Fibroblast of pulmonary artery (primary cell): ENCODE measurements around the gene MYNN.

Experiments used
- DNase-seq: peaks from one replicate; pipeline ENCODE4 v3.0.0-alpha.2; 2010; ENCODE audit warnings: low read depth
- H3K4me3 ChIP-seq: replicated peaks from 2 replicates; pipeline ENCODE4 v1.5.1; 2011; ENCODE audit warnings: low read depth, mild to moderate bottlenecking, control low read depth, low read length, moderate library complexity
- TF ChIP-seq, protein P1 (sequence below): IDR thresholded peaks from 2 replicates; pipeline ENCODE4 v1.5.1; 2011; ENCODE audit warnings: mild to moderate bottlenecking, control low read depth, low read length, inconsistent platforms; ENCODE audit errors: missing control alignments

Gene MYNN

DNA sequence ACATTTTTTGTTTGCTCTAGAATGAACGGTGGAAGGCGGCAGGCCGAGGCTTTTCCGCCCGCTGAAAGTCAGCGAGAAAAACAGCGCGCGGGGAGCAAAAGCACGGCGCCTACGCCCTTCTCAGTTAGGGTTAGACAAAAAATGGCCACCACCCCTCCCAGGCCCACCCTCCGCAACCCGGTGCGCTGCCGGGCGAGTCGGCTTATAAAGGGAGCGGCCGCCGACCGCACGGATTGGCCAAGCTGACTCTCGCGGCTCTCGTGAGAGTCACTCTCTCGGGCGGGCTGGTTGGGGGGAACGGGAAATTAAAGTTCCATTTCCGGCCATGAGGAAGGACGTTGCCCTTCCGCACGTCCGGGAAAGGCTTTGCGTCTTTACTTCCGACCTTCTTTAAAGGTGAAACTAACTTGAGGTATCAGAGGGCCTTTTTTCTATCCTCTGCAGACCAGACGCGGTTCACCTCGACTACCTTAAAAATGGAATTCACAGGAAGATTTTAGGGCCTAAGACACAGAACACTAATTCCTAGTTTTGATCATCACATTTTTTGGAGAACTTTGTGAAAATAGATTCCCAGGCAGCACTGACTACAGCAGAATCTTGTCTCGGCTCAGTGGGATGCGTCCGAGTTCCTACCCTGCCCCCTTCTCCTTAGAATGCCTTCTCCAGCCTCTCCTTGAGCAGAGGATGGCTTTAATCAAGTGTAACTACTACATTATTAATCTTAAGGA lies 8.1 kb upstream of the MYNN start, which contains the start of gene TERC:
Gene TERC, minus strand, starts transcription at position 179 of the 731 bp plus-strand sequence.
- TF ChIP-seq, protein P1, sequence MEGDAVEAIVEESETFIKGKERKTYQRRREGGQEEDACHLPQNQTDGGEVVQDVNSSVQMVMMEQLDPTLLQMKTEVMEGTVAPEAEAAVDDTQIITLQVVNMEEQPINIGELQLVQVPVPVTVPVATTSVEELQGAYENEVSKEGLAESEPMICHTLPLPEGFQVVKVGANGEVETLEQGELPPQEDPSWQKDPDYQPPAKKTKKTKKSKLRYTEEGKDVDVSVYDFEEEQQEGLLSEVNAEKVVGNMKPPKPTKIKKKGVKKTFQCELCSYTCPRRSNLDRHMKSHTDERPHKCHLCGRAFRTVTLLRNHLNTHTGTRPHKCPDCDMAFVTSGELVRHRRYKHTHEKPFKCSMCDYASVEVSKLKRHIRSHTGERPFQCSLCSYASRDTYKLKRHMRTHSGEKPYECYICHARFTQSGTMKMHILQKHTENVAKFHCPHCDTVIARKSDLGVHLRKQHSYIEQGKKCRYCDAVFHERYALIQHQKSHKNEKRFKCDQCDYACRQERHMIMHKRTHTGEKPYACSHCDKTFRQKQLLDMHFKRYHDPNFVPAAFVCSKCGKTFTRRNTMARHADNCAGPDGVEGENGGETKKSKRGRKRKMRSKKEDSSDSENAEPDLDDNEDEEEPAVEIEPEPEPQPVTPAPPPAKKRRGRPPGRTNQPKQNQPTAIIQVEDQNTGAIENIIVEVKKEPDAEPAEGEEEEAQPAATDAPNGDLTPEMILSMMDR, result no peak
- DNase-seq, result peak; percentile 89
- H3K4me3 ChIP-seq, result peak within 1 kb of the TSS; percentile 71

DNA sequence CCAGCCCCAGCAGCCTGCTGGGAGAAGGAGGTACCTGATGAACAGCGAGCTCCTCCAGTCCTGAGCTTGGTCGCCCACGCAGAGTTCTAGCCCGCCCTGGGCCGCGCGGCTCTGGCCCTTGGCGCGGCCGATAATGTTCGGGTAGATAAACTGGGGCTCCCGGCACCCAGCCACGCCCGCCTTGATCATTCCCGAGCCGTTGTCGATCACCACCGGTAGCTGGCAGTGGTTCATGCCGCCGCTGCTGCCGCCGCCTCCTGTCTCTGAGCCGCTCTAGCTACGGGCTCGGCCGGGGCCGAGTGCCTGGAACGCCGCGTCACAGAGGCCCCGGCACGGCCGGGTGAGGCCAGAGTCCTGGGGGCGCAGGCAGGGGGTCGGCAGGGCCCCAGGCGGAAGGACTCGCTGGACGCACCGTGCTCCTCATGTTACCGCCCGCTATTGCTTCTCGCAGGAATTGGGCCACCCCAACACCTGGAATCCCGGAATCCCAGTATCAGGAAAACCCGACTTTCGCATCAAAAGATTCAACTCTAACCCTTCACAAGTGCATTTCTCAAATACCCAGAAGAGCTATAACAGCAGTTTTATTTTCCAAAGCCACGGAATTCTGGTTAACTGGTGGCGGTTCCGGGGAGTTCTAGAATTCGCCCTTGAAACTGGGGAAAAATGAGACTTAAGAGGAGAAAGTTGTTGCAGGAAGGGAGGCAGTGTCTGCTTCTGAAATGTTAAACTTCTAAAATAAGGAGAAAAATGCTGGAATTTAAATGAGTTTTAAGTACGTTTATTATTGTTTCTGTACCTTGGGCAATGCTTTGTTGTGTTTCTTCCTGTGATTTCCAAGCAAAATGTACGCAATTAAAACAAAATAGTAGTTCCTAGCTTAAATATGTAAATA lies 3.7 kb upstream of the MYNN start, which contains the start of gene ACTRT3:
Gene ACTRT3, minus strand, starts transcription at position 275 of the 895 bp plus-strand sequence. Its CDS starts 41 bp downstream, at position 234.
- peak within 1 kb of the TSS; percentile 76 for H3K4me3 ChIP-seq
- TF ChIP-seq, protein P1, result no peak
- DNase-seq, result peak; percentile 66

DNA sequence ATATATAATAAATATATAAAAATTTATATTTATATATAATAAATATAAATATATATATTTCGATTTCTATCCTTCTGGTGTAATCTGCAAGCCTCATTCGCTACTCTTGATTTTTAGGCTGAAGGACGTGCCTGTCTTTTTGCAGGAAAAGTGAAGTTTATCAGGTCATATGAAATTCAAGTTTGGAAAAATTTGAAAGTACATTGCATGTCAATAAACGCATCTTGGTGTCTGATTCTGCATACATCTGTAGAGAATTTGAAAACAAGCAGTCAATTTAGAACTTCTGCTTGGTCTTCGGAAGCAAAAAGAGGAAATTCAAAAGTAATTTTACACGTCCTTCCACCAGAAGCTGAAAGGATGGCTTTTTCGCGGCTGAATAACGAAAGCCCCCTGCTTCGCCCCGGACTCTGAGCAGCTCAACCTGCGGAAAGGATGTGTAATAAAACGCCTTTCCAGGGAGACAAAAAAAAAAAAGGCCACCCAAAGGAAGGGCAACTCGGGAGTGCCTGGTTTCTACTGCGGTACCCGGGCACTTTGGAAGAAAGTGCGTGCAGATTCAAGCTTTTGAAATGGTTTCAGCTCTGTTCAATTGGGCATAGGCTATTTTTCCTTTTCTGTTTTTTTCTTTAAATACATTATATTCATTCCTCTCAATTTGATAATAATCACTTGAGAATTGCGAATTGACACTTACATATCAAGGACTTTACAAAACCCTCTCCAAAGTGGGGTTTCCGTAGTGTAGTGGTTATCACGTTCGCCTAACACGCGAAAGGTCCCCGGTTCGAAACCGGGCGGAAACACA lies 1.5 kb upstream of the MYNN start:
- TF ChIP-seq, protein P1, result no peak
- DNase-seq, result peak; percentile 88
- peak overlapping the region; percentile 93 for H3K4me3 ChIP-seq

DNA sequence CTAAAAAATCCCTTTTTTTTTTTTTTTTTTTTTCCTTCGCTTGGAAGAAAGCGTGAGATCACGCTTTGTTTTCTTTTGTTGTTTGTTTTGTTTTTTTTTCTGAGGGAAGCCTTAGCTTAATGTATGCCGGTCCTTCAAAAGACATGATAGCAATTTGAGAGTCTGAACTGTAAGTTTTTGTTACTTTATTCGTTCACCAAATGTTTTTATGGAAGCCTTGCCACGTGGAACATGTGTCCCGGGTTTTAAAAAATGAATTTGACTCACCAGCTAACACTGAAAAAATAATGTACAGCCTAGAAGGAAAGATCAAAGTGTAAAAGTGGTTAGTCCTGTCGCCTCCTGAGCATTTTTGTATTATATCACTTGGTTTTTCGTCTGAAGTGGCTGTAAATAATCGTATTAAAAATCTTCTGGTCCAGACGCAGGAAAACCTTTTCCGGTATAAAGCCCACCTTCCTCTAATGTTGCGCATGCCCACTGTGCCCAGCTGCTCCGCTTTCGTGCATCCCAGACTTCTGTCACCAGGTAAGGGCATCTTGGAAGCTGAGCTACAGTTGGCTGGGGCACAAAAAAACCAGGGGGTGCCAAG lies 795 bp upstream of the MYNN start:
- TF ChIP-seq, protein P1, result no peak
- DNase-seq, result peak; percentile 81
- H3K4me3 ChIP-seq, result peak overlapping the region; percentile 93

DNA sequence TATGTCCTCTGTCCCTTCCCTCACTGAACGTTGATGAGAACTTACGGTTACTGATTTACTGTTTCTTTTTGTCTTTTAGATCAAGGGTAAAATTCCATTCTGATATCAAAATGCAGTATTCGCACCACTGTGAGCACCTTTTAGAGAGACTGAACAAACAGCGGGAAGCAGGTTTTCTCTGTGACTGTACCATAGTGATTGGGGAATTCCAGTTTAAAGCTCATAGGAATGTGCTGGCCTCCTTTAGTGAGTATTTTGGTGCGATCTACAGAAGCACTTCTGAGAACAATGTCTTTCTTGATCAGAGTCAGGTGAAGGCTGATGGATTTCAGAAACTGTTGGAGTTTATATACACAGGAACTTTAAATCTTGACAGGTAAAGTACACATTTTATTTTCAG lies 990 bp downstream of the MYNN start:
- no peak for DNase-seq
- TF ChIP-seq, protein P1, result no peak
- H3K4me3 ChIP-seq, result peak overlapping the region; percentile 93

DNA sequence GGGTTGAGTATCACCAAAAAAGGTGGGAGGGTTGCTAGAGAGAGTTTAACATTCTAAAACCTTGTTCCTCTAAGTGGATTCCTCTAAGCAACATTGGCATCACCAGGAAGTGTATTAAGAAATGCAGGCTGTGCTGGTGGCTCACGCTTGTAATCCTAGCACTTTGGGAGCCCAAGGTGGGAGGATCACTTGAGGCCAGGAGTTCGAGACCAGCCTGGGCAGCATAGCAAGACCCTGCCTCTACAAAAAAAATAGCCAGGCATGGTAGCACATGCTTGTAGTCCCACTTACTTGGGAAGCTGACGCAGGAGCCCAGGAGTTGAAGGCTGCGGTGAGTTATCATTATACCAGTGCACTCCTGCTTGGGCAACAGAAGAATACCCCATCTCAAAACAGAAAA lies 4.6 kb downstream of the MYNN start:
- no peak overlapping the region for H3K4me3 ChIP-seq
- TF ChIP-seq, protein P1, result no peak
- DNase-seq, result no peak
